SW480 (cell line): ENCODE results near the gene BABAM1.

Source experiments
- DNase-seq: peaks from one replicate; pipeline ENCODE4 v3.0.0-alpha.2; 2016; ENCODE audit warnings: low spot score

Gene BABAM1

DNA sequence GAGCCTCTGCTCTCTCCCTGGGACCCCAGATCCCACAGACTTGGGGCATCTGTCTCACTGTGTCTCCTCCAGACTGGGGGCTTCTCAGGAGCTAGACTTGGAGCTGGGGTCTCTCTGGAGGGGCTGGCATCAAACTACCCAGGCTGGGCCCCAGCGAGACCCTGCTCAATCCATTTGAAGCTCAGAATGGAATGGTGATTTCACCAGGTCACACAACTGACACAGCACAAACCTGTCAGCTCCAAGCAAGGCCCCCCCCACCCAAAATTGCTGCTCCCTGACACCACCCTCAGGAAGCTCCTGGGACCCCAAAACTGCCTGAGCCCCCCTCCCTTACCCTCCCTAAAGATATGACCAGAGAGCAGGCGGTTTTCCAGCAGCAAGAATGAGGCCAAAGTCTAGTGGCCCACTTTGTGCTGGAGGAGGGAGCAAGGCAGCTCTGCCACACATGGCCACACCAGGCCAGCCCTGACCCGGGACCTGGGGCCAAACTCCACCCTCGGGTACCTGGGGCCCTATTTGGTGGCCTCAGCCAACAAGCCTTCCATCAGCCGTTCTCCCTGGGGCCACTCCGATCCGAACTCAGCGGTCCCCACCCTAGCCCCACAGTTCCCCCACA, 23.9 kb upstream of the BABAM1 start:
- DNase-seq = no peak

DNA sequence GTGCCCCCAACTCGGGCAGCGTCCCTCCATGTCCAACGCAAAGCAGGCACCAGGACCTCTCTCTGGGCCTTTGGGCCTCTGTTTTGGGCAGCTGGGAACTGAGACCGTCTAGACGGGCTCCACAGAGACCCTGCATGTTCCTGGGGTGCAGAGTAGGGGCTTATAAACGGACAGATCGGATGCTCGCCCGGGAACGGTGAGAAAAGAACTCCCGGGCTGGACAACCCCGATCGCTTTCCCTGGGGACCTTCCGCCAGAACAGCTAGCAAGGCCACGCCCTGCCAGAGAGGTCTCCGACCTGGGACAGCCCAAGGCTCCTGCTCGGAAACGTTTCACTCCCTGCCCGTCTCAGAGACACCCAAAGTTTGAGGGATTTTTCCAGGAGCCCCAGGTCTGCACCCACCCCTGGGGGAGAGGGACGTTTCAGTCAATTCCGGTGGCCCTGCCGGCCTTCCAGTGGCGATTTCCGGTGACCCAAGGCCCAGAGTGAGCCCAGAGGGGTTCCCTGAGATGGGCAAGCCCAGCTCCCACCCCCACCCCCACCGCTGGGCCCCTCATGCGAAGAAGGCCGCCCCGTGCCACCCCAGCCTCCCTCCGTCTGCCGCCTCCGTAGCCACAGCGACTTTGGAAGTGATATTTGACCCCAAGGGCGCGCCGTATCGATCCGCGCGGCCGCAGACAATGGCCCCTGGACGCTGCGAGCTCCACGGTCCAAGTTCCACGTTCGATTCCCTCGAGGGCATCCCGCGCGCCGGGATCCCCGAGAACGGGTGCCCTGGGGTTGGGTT, 23.2 kb upstream of the BABAM1 start:
- DNase-seq = peak; percentile 66

DNA sequence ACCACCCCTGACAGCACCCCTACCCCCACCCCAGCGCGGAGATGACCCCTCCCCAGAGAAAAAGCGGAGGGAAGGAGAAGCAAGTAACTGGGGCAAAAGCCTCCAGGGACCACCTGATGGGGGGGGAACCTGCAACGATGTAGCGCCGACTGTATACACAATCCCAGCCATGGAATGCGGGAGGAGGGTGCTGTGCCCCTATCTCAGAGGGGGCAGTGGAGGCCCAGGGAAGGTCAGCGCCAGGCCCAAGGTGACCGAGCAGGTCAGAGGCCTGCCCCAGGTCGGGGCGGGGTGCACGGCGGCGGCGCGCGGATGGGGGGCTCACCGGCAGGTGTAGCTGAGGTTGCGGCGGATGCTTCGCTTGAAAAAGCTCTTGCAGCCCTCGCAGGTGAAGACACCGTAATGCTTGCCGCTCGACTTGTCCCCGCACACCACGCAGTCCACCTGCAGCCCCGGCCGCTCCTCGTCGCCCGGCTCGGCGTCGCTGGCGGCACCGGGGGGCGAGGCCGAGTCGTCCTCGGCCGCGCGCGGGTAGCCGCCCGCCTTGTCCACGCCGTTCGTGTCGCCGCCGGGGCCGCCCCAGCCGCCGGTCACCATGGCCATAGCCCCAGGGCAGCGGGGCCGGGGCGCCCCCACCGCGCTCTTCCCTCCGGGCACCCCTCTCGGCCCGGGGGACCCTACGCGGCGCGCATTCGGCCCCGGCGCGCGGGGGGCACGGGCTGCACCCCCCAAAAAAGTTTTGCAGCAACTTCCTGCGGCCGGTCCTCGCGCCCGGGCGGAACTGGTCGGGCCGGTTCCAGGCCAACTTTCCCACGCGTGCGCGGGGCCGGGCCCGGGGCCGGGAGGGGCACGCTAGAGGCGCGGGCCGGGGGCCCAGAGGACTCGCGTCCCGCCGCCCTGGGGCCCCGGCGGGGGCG, 22.4 kb upstream of the BABAM1 start:
- DNase-seq = no peak

DNA sequence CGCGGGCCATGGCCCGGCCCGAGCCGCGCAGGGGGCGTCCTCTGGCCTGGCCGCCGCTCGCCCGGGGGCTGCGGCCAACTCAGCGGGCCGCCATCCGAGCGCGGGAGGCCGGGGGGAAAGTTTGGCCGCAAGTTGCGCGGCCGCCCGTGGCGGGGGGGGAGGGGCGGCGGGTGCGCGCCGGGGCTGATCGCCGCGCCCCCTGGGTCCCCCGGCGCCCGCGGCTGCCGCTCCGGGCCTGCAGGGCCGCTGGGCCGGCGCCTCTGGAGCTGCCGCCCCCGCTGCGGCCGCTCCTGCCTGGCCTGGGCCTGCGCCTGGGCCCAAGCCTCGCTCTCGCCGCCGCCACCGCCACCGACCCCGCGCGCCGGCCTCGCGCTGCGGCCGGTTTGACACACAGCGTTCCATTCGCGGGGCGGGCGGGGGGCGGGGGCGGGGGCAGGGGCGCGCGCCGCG, 21.7 kb upstream of the BABAM1 start, which contains the start of gene NR2F6:
TSS of gene NR2F6 (minus strand) at position 385 of the 450 bp plus-strand sequence. CDS start 699 bp downstream, outside the sequence.
- no peak for DNase-seq

DNA sequence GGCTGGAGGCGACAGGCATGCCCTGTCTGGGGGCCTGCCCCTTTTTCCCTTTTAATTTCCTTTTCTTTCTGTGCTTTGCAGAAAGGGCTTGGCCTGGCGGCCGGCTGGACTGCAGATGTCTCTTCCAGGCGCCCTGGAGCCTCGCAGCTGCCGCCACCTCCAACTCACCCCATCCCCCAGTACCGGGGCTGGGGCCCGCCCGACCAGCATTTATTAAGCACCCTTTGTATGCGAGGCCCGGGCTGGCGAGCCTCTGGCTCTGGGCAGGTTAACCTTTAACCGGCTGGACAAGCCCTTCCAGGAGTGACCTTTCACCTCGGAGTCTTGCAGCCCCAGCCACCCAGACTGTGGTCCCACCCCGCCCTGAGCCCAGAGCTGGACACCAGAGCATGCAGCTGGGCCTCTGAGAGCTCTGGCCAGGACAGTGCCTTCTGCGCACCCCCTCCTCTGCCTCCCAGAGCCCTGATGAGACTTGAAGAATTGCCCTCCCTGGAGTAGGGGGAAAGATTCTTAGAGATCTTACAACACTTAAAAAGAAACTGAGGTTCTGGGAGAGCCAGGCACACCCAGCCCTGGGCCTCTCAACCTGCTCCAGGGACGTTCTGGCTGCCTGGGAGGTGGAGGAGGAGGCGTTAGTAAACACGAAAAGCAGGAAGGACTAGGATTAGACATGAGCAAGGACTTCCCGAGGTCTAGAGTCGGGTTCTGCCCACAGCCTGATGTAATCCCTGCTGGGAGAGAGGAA, 20.4 kb upstream of the BABAM1 start:
- no peak for DNase-seq

DNA sequence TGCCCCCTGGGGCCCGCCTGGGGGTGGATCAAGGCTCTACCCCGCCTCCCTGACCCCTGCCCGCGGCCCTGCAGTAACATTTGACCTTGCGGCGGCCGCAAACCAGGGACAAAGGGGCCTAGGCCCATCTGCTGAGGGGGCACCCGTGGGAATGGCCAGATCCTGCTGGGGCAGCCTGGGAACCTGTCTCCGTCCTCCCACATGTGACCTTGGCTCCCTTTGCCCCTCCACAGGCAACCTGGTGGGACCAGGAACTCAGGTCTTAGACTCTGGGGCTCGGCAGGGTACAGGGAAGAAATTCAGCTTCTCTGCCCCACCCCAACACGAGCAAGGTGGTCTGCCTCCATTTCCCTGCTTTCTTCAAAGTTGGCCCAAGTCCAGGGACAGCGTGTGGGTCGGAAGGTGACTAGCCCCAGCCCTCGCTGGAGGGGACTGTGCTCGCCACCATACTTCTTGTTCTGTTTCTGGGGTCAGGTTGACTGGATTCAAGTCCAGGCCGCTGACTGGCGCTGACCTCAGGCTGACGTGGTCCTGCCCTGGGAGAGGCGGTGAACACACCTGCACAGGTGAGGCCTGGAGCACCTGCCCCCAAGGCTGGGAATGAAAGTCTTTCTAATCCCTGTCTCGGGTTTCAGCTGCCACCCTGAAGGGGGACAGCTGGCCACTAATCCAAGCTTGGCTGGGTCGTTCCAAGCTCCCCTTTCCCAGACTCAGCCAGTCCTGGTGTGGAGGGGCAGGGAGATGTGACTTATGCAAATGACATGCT, 19.0 kb upstream of the BABAM1 start:
- peak; percentile 43 for DNase-seq

DNA sequence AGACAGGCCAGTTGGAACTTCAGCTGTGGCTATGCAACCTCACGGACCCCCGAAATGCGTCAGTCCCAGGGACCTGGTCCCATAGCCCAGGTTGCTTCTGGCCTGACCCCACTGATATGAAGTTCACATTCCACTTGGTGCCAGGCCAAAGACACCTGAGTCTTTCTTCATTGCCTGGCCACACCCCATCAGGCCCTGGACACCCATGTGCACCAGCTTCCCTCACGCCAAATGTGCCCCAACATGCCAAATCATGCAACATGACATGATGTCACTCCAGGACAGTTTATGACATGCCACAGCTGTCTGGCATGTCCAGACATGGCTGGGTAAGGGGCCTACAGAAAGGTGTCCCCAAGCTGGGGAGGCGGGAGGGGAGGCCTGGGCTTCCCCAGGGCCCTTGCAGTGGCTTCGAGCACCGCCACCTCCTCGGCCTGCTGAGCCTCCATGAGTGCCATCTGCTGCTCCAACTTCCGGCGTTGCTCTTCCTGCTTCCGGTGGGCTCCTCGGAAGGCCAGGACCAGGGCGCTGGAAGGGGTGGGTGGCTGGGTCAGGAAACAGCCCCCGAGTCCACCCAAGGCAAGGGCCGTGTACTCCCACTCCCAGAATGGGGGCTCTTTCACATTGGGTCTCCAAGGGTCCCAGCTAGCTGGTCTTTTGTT, 17.2 kb upstream of the BABAM1 start:
- no peak for DNase-seq

DNA sequence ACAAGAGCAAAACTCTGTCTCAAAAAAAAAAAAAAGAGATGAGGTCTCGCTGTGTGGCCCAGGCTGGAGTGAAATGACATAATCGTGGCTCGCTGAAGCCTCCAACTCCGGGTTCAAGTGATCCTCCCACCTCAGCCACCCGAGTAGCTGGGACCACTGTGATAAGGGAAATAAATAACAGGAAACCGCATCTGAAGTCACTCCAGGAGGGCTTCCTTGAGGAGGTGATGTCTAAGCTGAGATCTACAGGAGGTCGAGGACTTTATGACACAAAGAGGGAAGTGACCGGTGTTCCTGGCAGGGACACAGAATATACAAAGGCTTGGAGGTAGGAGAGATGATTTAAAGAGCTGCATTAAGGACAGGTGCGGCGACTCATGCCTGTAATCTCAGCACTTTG, 12.6 kb upstream of the BABAM1 start:
- DNase-seq = no peak

DNA sequence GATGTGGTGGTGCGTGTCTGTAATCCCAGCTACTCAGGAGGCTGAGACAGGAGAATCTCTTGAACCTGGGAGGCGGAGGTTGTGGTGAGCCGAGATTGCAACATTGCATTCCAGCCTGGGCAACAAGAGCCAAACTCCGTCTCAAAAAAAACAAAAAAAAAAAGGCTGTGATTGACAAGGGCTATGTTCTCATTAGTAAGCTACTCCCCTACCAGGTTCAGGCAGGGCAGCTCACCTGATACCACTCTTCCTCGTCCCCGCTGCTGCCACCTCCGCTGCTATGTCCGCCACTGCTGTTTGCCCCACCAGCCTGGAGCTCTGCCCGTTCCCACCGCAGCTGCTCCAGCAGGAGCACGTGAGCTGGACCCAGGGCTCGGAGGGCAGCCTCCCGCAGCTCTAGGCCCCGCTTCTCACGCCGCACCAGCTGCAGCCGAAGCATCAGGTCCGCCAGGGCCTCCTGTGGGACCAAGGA, 12.1 kb upstream of the BABAM1 start:
- peak; percentile 48 for DNase-seq

DNA sequence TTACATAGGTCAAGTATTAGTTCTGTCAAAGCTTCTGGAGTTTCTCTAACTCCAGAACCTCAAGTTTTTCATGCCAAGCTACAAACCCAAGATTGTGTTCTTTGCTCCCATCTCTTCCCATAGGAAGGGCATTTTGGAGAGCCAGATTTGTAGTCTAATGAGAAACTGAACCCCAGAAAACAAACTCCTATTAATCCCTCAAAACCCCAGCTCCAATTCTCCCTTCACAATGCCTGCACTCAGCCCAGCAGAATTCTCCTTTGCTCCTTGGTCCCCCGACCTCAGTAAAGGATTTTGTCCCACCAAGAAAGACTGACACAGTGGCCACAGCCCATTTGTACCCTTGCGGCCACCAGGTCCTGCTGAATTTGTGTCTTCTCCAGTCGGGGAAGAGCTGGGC, 11.1 kb upstream of the BABAM1 start:
- no peak for DNase-seq

DNA sequence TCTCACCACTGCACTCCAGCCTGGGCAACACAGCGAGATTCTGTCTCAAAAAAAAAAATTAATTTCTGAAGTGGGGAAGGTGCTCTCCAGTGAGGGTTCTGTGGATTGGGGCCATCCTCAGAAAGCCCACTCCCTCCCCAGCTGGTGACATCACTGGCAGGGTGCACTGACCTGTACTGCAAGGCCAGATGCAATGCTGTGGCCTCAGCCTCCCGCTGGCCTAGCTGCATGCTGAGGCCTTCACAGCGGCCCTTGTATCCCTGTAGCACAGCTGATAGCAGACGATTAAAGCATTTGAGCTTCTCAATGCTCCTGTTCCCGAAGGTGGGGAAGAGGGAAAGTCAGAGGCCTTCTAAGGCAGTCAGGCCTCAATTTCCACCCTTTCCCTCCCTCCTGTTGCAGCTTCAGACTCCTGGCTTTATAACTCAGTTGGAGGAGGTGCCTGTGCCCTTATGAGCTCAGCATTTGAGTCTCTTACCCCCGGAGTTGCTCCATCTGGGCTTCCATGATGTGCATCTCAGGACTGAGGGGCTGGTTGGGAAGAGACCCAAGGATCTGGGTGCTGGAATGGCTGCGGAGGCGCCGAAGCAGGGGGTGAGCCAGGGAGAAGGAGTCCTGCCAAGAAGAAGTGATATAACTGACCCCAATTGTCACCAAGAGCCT, 8.0 kb upstream of the BABAM1 start:
- no peak for DNase-seq

DNA sequence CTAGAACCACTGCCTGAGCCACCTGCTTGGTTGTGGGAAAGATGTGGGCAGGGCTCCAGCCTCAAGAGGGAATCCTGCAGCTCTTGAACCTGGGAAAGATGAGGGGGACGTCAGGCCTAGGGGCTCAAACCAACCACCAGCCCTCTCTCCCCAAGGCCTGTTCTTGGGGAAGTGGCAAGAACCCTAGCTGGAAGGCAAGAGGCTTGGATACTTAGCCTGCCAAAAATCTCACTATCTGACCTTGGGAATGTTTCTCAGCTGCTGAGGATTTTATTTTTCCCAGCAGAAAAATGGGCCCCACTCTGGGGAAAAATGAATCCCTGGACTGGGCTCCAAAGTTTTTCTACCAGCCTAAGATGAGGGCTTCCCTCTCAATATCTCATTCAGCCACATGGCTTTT, 7.3 kb upstream of the BABAM1 start:
- DNase-seq = no peak

DNA sequence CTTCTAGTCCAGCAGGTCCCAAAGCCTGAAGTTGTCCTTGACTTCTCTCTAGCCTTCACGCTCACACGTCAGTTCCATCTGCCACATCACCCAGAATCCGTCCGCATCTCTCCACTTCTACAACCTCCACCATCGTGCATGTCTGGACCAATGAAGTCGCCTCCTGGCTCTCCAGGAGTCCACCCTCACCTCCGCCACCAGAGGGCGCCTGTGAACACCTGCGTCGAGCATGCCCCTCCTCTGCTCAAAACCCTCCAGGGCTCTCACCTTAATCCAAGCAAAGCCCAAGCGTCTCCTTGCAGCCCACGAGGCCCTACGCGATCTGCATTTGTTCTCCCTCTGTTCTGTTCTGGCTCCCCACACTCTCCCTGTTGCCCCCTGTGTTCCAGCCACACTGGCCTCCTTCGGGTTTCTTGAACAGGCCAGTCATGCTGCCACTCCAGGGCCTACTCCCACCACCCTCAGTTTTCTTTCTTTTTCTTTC, 6.4 kb upstream of the BABAM1 start:
- peak; percentile 84 for DNase-seq

DNA sequence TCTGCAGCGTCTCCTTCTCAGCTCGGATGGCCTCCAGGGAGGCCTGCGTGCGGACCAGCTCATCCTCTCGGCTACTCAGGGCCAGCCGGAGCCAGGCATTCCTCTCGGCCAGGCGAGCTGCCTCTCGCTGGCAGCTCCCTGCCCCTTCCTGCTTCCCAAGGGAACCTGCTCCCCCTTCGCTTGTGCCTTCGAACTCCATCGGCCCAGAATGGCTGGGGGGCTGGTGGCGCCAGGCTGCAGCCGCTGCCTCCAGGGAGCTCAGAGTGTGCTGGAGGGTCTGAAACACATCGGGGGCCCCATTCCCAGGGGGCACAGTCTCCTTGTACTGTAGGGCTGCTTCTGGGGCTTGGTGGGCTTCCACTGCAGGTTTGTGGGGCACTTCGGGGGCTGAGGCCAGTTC, 4.7 kb upstream of the BABAM1 start:
- DNase-seq = no peak

DNA sequence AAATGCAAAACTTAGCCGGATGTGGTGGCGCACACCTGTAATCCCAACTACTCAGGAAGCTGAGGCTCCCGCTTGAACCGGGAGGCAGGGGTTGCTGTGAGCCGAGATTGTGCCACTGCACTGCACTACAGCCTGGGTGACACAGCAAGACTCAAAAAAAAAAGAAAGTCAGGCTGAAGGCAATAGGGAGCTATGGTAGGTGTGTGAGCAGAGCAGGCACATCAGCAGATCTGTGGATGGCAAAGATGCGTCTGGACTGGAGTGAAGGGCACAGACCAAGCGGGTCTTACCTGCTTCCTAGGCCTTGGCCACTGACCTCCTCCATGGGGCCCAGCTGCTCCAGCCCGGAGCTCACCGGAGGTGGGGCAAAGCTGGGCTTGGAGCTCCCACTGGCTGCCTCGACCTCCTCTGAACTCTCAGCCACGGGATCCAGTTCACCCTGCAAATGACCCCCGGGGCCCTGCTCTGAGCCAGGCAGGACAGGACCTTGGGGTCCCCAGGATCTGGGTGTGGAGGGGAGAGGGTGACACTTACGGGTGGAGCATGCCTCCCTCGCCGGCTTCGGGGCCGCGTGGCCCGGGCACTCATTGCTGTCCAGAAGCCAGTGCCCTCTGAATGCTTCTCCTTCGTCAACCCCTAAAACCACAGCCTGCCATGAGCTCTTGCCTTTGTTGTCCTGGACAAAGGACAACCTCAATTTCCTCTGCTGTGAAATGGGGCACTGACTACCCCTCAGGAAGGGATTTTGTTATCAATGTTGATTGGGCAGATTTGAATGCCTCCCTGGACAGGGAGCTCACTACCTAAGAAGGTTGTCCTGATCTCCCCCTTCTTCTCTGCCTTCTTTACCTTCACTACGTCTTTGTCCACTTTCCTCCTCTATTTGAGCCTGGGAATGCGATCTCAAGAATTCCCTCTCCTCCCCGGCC, 3.3 kb upstream of the BABAM1 start:
- no peak for DNase-seq

DNA sequence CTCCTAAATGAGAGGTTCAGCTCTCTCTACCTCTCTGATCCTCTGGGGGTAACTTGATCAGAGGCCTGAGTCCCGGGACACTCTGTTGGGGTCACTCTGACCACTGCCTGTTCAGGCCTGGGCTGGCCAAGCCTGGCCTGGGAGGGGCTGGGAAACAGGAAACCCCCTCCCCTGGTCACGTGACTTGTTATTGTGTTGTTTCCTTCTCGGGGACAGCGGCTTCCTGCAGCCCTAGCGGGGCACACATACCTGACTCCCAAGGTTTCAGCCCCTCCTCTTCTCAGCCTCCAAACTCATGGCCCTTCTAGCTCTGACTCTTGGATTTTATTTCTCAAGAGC, 2.6 kb upstream of the BABAM1 start, which contains the start of gene USHBP1:
TSS of gene USHBP1 (minus strand) at position 105 of the 339 bp plus-strand sequence. CDS start 446 bp downstream, outside the sequence.
- DNase-seq = no peak

DNA sequence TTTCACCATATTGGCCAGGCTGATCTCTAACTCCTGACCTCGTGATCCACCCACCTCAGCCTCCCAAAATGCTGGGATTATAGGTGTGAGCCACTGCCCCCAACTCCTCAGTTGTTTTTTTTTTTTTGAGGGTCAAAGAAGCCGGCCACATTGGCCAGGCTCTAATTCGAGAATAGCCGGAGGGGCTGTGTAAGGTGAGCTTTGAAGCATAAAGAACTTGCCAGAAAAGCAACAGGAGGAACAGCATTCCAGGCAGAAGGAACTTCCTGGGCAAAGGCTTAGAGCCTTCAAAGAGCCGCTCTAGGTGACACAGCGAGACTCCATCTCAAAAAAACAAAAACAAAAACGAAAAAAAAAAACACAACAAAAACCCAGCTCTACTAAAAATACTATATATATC, 1.2 kb upstream of the BABAM1 start:
- DNase-seq = no peak

DNA sequence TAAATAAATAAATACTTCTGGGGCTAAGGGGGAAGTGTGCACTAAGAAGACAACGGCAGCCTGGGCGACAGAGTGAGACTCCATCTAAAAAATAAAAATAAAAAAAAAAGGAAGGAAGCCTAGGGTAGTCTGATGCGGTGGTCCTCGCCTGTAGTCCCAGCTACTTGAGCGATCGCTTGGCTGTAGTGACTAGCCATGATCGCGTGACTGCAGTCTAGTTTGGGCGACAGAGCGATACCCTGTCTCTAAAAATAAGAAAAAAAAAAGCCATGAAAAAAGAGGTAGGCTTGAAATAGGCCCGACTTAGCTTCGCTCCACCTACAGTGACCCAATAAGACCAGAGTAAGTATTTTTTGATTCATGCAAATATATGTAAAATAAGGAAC, 661 bp upstream of the BABAM1 start:
- no peak for DNase-seq

DNA sequence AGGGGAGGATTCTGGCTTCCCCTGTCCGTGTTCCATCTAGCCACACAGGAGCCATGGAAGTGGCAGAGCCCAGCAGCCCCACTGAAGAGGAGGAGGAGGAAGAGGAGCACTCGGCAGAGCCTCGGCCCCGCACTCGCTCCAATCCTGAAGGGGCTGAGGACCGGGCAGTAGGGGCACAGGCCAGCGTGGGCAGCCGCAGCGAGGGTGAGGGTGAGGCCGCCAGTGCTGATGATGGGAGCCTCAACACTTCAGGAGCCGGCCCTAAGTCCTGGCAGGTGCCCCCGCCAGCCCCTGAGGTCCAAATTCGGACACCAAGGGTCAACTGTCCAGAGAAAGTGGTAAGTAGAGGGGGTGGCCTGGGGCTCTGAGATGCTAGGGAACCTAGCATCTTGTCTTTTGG, 1.5 kb downstream of the BABAM1 start:
- DNase-seq = no peak
